ENCODE measurements around the gene VPS37B.

The VPS37B gene

GRCh38 chr12:122859303-122860039 lies 36.5 kb downstream of the VPS37B start:
- TF ChIP-seq GATA3 (IDR thresholded peaks at IDR 0.05; ENCODE audit: low read depth, low read length), result no peak
- no peak for TF ChIP-seq GATA2 (IDR thresholded peaks at IDR 0.05; ENCODE audit: low read depth, low read length)

GRCh38 chr12:122858591-122859302 lies 37.2 kb downstream of the VPS37B start:
- no peak for TF ChIP-seq GATA2 (IDR thresholded peaks at IDR 0.05; ENCODE audit: low read depth, low read length)
- no peak for TF ChIP-seq GATA3 (IDR thresholded peaks at IDR 0.05; ENCODE audit: low read depth, low read length)

GRCh38 chr12:122858171-122858570 lies 37.8 kb downstream of the VPS37B start:
- no peak for TF ChIP-seq GATA2 (IDR thresholded peaks at IDR 0.05; ENCODE audit: low read depth, low read length)
- no peak for TF ChIP-seq GATA3 (IDR thresholded peaks at IDR 0.05; ENCODE audit: low read depth, low read length)

- TF ChIP-seq GATA3 (IDR thresholded peaks at IDR 0.05; ENCODE audit: low read depth, low read length) (no peak), GATA2 (IDR thresholded peaks at IDR 0.05; ENCODE audit: low read depth, low read length) (peak; percentile 33; the same call in 1 of the 2 replicates)
These were observed 38.8 kb downstream of the VPS37B start for GRCh38 chr12:122856999-122857671.

GRCh38 chr12:122855928-122856831 lies 39.7 kb downstream of the VPS37B start:
- no peak for TF ChIP-seq GATA2 (IDR thresholded peaks at IDR 0.05; ENCODE audit: low read depth, low read length)
- no peak for TF ChIP-seq GATA3 (IDR thresholded peaks at IDR 0.05; ENCODE audit: low read depth, low read length)

- TF ChIP-seq GATA2 (IDR thresholded peaks at IDR 0.05; ENCODE audit: low read depth, low read length) (no peak), GATA3 (IDR thresholded peaks at IDR 0.05; ENCODE audit: low read depth, low read length) (no peak)
These were observed 40.7 kb downstream of the VPS37B start for GRCh38 chr12:122855071-122855829.

GRCh38 chr12:122854554-122854953 lies 41.4 kb downstream of the VPS37B start:
- no peak for TF ChIP-seq GATA3 (IDR thresholded peaks at IDR 0.05; ENCODE audit: low read depth, low read length)
- TF ChIP-seq GATA2 (IDR thresholded peaks at IDR 0.05; ENCODE audit: low read depth, low read length), result no peak

GRCh38 chr12:122853582-122854245 lies 42.2 kb downstream of the VPS37B start:
- no peak for TF ChIP-seq GATA3 (IDR thresholded peaks at IDR 0.05; ENCODE audit: low read depth, low read length)
- no peak for TF ChIP-seq GATA2 (IDR thresholded peaks at IDR 0.05; ENCODE audit: low read depth, low read length)

- no peak for TF ChIP-seq GATA2 (IDR thresholded peaks at IDR 0.05; ENCODE audit: low read depth, low read length)
- TF ChIP-seq GATA3 (IDR thresholded peaks at IDR 0.05; ENCODE audit: low read depth, low read length), result no peak
These were observed 43.3 kb downstream of the VPS37B start for GRCh38 chr12:122852336-122853275.

GRCh38 chr12:122851820-122852219 lies 44.1 kb downstream of the VPS37B start:
- TF ChIP-seq GATA3 (IDR thresholded peaks at IDR 0.05; ENCODE audit: low read depth, low read length) (no peak), GATA2 (IDR thresholded peaks at IDR 0.05; ENCODE audit: low read depth, low read length) (no peak)

- no peak for TF ChIP-seq GATA3 (IDR thresholded peaks at IDR 0.05; ENCODE audit: low read depth, low read length)
- no peak for TF ChIP-seq GATA2 (IDR thresholded peaks at IDR 0.05; ENCODE audit: low read depth, low read length)
These were observed 45.1 kb downstream of the VPS37B start for GRCh38 chr12:122850695-122851350.
